Smooth muscle cell (in vitro differentiated cells): ENCODE data around the gene NCKAP5. TPM values are rescaled to one million over a fixed set of nuclear protein-coding genes. Genes with fewer than 3 reads are reported as not detected.

ENCODE experiments used
- DNase-seq: peaks from one replicate; lab custom pipeline; 2025; ENCODE audit not compliant: unreplicated experiment; lab: John Stamatoyannopoulos, UW
- H2AFZ ChIP-seq: fragments of 200-600 bp; sonication (generic); 2 replicates; pipeline ENCODE4 v1.6.0; 2016; ENCODE audit warnings: antibody characterized with exemption, low read depth, mild to moderate bottlenecking
- H3F3A ChIP-seq: fragments of 200-600 bp; sonication (generic); 2 replicates; pipeline ENCODE4 v1.6.0; 2017; ENCODE audit warnings: antibody characterized with exemption, low read depth
- H3K27ac ChIP-seq: fragments of 200-600 bp; sonication (generic); 2 replicates; pipeline ENCODE4 v1.5.1; 2016; ENCODE audit warnings: low read depth, mild to moderate bottlenecking
- H3K27me3 ChIP-seq: fragments of 200-600 bp; sonication (generic); 2 replicates; pipeline ENCODE4 v1.6.1; 2016; ENCODE audit warnings: low read depth, mild to moderate bottlenecking
- H3K36me3 ChIP-seq: fragments of 200-600 bp; sonication (generic); 2 replicates; pipeline ENCODE4 v1.5.1; 2016; ENCODE audit warnings: low read depth
- H3K4me1 ChIP-seq: fragments of 200-600 bp; sonication (generic); 2 replicates; pipeline ENCODE4 v1.5.1; 2016; ENCODE audit warnings: low read depth
- H3K4me2 ChIP-seq: fragments of 200-600 bp; sonication (generic); 2 replicates; pipeline ENCODE4 v1.6.0; 2016; ENCODE audit warnings: mild to moderate bottlenecking
- H3K4me3 ChIP-seq: fragments of 200-600 bp; sonication (generic); 2 replicates; pipeline ENCODE4 v1.5.1; 2016; ENCODE audit warnings: mild to moderate bottlenecking
- H3K79me2 ChIP-seq: fragments of 200-600 bp; sonication (generic); 2 replicates; pipeline ENCODE4 v1.6.0; 2016; ENCODE audit warnings: low read depth, mild to moderate bottlenecking
- H3K9ac ChIP-seq: fragments of 200-600 bp; sonication (generic); 2 replicates; pipeline ENCODE4 v1.6.0; 2016; ENCODE audit warnings: low read depth
- H3K9me3 ChIP-seq: fragments of 200-600 bp; sonication (generic); replicated peaks from 2 replicates; pipeline ENCODE4 v1.5.1; 2016; ENCODE audit warnings: low read depth
- H4K20me1 ChIP-seq: fragments of 200-600 bp; sonication (generic); 2 replicates; pipeline ENCODE4 v1.6.0; 2016; ENCODE audit warnings: low read depth
- CTCF ChIP-seq: fragments of 200-600 bp; sonication (generic); IDR thresholded peaks from 2 replicates; pipeline ENCODE4 v1.5.1; 2017; ENCODE audit warnings: borderline replicate concordance, mild to moderate bottlenecking, antibody characterized with exemption; ENCODE audit not compliant: insufficient read depth, poor library complexity, severe bottlenecking
- WGBS: methylation state at CpG from one replicate; pipeline ENCODE4 v1.1.7; 2016; ENCODE audit warnings: low lambda C conversion rate; 5-methylcytosine and 5-hydroxymethylcytosine counted together
- polyA plus RNA-seq: library from polyadenylated mRNA; unstranded; fragments of >200 nt; fragmentation: Nextera tagmentation; extraction: Ambion mirVana; gene quantifications from 2 replicates; pipeline ENCODE4 v1.2.1, GENCODE V29; 2016
- total RNA-seq: library from RNA; depleted of rRNA; stranded (reverse); fragments of >200 nt; gene quantifications from 2 replicates; pipeline ENCODE4 v1.2.3, GENCODE V29; 2014

Gene NCKAP5
- total and polyA plus RNA-seq, 2 experiments from 2014 or later: 4.6 to 9.5 TPM

- H3K27me3 ChIP-seq: no peaks in the 10 kb centered on the region
- no peak for DNase-seq
- no peak overlapping the region for H3K4me3 ChIP-seq
- TF ChIP-seq CTCF: no peak
- H3K9me3 ChIP-seq: no peaks in the 10 kb centered on the region
- H3K79me2 ChIP-seq: no peaks in the 10 kb centered on the region
- peaks cover 5% of the 10 kb centered on the region for H3K4me1 ChIP-seq
- no peaks in the 10 kb centered on the region for H3K36me3 ChIP-seq
- H3K4me2 ChIP-seq: no peak overlapping the region
- no peaks in the 10 kb centered on the region for H3F3A ChIP-seq
- no peak overlapping the region for H3K27ac ChIP-seq
- 87% methylated on average over 4 of the region's 4 CpGs for WGBS
- no peaks in the 10 kb centered on the region for H4K20me1 ChIP-seq
- H2AFZ ChIP-seq: no peak overlapping the region
- H3K9ac ChIP-seq: no peak overlapping the region
Measured at GRCh38 chr2:133163111-133163510, 405.2 kb downstream of the NCKAP5 start.

- Histone ChIP-seq H3K79me2 (no peaks in the 10 kb centered on the region), H2AFZ (no peak overlapping the region), H3K27me3 (no peaks in the 10 kb centered on the region), H3K36me3 (no peaks in the 10 kb centered on the region), H3K4me1 (no peaks in the 10 kb centered on the region), H3K4me2 (no peak overlapping the region), H3K27ac (no peak overlapping the region), H3K9ac (no peak overlapping the region), H3F3A (no peaks in the 10 kb centered on the region), H3K9me3 (no peaks in the 10 kb centered on the region), H3K4me3 (no peak overlapping the region), H4K20me1 (no peaks in the 10 kb centered on the region)
- TF ChIP-seq CTCF: no peak
- no peak for DNase-seq
Measured at GRCh38 chr2:133158442-133158841, 409.8 kb downstream of the NCKAP5 start.

- no peak for DNase-seq
- Histone ChIP-seq H3K4me1 (no peaks in the 10 kb centered on the region), H3K79me2 (no peaks in the 10 kb centered on the region), H3K27ac (no peak overlapping the region), H3K36me3 (no peaks in the 10 kb centered on the region), H3K4me2 (no peak overlapping the region), H4K20me1 (no peaks in the 10 kb centered on the region), H3K9me3 (no peaks in the 10 kb centered on the region), H3F3A (no peaks in the 10 kb centered on the region), H3K27me3 (no peaks in the 10 kb centered on the region), H3K9ac (no peak overlapping the region), H2AFZ (no peak overlapping the region), H3K4me3 (no peak overlapping the region)
- no peak for TF ChIP-seq CTCF
- 97% methylated on average over 1 of the region's 1 CpG for WGBS
Measured at GRCh38 chr2:133158024-133158423, 410.2 kb downstream of the NCKAP5 start.

- Histone ChIP-seq H3K9ac (no peak overlapping the region), H2AFZ (no peak overlapping the region), H3K27me3 (no peaks in the 10 kb centered on the region), H3K9me3 (no peaks in the 10 kb centered on the region), H3K27ac (no peak overlapping the region), H4K20me1 (no peaks in the 10 kb centered on the region), H3K36me3 (no peaks in the 10 kb centered on the region), H3K4me3 (no peak overlapping the region), H3K4me2 (no peak overlapping the region), H3F3A (no peaks in the 10 kb centered on the region), H3K79me2 (no peaks in the 10 kb centered on the region), H3K4me1 (no peaks in the 10 kb centered on the region)
- no peak for TF ChIP-seq CTCF
- 87% methylated on average over 3 of the region's 3 CpGs for WGBS
- no peak for DNase-seq
Measured at GRCh38 chr2:133157141-133157540, 411.1 kb downstream of the NCKAP5 start.
